Fibroblast of lung (primary cell): ENCODE measurements around the gene DUSP5.

Experiments used
- CTCF ChIP-seq, 2 donors: IDR thresholded peaks in 1 of 2; conservative IDR thresholded peaks in 1 of 2; 1 replicate in 1 of 2; 2 replicates in 1 of 2; pipeline ENCODE4 v1.5.1; 2011 to 2012; ENCODE audit warnings: low read length in 2 of 2, control low read depth in 1 of 2, inconsistent platforms in 1 of 2, low read depth in 1 of 2, mild to moderate bottlenecking in 1 of 2
- EZH2 ChIP-seq: IDR thresholded peaks from 2 replicates; pipeline ENCODE4 v1.5.1; 2012; ENCODE audit warnings: low read length, control low read depth, mild to moderate bottlenecking; ENCODE audit errors: missing control alignments

DNA sequence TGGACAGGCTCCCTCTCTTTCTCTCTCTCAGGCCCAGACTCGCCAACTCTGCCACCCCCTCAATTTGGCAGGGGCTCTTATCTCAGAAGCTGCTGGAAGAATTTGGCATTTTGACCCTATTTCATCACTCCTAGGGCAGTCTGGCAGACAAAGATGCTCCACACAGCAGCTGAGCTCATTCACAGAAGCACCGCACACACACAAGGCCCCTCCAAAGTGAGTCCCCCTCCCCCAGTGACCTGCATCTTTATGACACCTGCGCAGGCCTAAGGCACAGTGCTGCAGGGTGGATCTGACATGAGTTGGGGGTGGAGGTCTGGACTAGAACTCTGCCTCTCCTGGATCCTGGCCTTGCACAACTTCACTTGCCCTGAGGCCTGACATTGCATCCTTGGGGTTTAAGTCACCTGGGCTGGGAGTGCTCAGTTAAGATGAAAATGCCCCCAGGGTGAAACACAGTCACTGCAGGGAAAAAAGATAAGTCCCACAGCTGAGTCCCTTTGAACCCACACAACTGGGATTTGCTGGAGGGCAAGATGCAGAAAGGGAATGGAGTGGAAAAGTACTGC, 41.1 kb upstream of the DUSP5 start:
- TF ChIP-seq CTCF (conservative IDR thresholded peaks at IDR 0.05 in 1 of 2, IDR thresholded peaks at IDR 0.05 in 1 of 2; ENCODE audit: low read depth in 1 of 2, low read length in 2 of 2): no peak
- no peak for TF ChIP-seq EZH2
